Sciatic nerve (tissue), 2 donors: ENCODE data around the gene ZDHHC11. TPM values are rescaled to one million over a fixed set of nuclear protein-coding genes. Genes with fewer than 3 reads are reported as not detected.
"Not testable (repeated sequence)": the region's sequence is repeated elsewhere in the genome, so short reads cannot be mapped to it uniquely, and the experiment has no call there.

ENCODE experiments used
- ATAC-seq: fragments of 200-7000 bp; cut with Tn5 transposase; one replicate; pipeline ENCODE4 v1.9.1; 2020; ENCODE audit warnings: mild to moderate bottlenecking, moderate library complexity
- DNase-seq: peaks from one replicate; pipeline ENCODE4 v3.0.0-alpha.2; 2020; ENCODE audit warnings: low spot score
- intact Hi-C: fragments of 100-400 bp; cut with DNase I; formaldehyde crosslinking; loops from one replicate; pipeline ENCODE4 v1.14.2; 2022
- total RNA-seq: library from RNA; stranded (reverse); fragmentation: NEBNext Ultra II Directional; extraction: Animal tissue kit (Norgen Biotek cat#: 25700); gene quantifications from one replicate; pipeline ENCODE4 v1.2.1, GENCODE V29; 2021
- donor health status: DM: no; HTN: no; CAD: no.
- donor health status: DM: no; HTN: no; CAD: no.

Gene ZDHHC11
- total RNA-seq, 1 donor from 2014 or later, result 4.9 TPM

- DNase-seq, result peak; percentile 49
- intact Hi-C loops, result no loop called here
- ATAC-seq, result peak; percentile 36
Measured at GRCh38 chr5:849651-850301, 1.0 kb downstream of the ZDHHC11 start.

- DNase-seq (peak; percentile 50), ATAC-seq (no peak)
- intact Hi-C loops, result no loop called here
Measured at GRCh38 chr5:848671-849111, 2.1 kb downstream of the ZDHHC11 start.

GRCh38 chr5:847736-848135, 3.0 kb downstream of the ZDHHC11 start:
- intact Hi-C loops, ATAC-seq: not testable (repeated sequence)
- DNase-seq, result peak; percentile 35

- DNase-seq, result peak; percentile 44
Measured at GRCh38 chr5:847212-847611, 3.6 kb downstream of the ZDHHC11 start.

GRCh38 chr5:846602-847091, 4.1 kb downstream of the ZDHHC11 start:
- intact Hi-C loops, ATAC-seq: not testable (repeated sequence)
- DNase-seq, result peak; percentile 62

More at GRCh38 chr5:847212-847611, 3.6 kb downstream of the ZDHHC11 start:
- intact Hi-C loops, ATAC-seq: not testable (repeated sequence)

- ATAC-seq, intact Hi-C loops: not testable (repeated sequence)
- DNase-seq, result peak; percentile 32
Measured at GRCh38 chr5:845676-846601, 4.8 kb downstream of the ZDHHC11 start.

- peak; percentile 57 for DNase-seq
- ATAC-seq, intact Hi-C loops: not testable (repeated sequence)
Measured at GRCh38 chr5:845031-845675, 5.6 kb downstream of the ZDHHC11 start.

- not testable (repeated sequence) for ATAC-seq
- peak; percentile 58 for DNase-seq
- intact Hi-C loops, result loop anchor here (5.0 kb wide), 1 partner anchor 87 kb away; no protein-coding TSS in a partner anchor
Measured at GRCh38 chr5:844426-844825, 6.4 kb downstream of the ZDHHC11 start.

- DNase-seq, result peak; percentile 55
Measured at GRCh38 chr5:843926-844325, 6.9 kb downstream of the ZDHHC11 start.

GRCh38 chr5:843371-843770, 7.4 kb downstream of the ZDHHC11 start:
- intact Hi-C loops, result loop anchor here (5.0 kb wide), 1 partner anchor 86 kb away; no protein-coding TSS in a partner anchor
- DNase-seq, result peak; percentile 50
- not testable (repeated sequence) for ATAC-seq

More at GRCh38 chr5:843926-844325, 6.9 kb downstream of the ZDHHC11 start:
- not testable (repeated sequence) for ATAC-seq
- intact Hi-C loops, result loop anchor here (5.0 kb wide), 1 partner anchor 87 kb away; no protein-coding TSS in a partner anchor

- not testable (repeated sequence) for ATAC-seq
- intact Hi-C loops, result loop anchor here (5.0 kb wide), 1 partner anchor 85 kb away; no protein-coding TSS in a partner anchor
- peak; percentile 53 for DNase-seq
Measured at GRCh38 chr5:842402-843221, 8.2 kb downstream of the ZDHHC11 start.

GRCh38 chr5:841531-842401, 9.0 kb downstream of the ZDHHC11 start:
- DNase-seq, result peak; percentile 51
- not testable (repeated sequence) for ATAC-seq
- intact Hi-C loops, result loop anchor here (5.0 kb wide), 1 partner anchor 84 kb away; no protein-coding TSS in a partner anchor

GRCh38 chr5:840974-841435, 9.8 kb downstream of the ZDHHC11 start:
- ATAC-seq, result not testable (repeated sequence)
- intact Hi-C loops, result loop anchor here (5.0 kb wide), 1 partner anchor 84 kb away; no protein-coding TSS in a partner anchor
- DNase-seq, result peak; percentile 49

- intact Hi-C loops, result loop anchor here (5.0 kb wide), 1 partner anchor 83 kb away; no protein-coding TSS in a partner anchor
- DNase-seq, result peak; percentile 60
- ATAC-seq, result not testable (repeated sequence)
Measured at GRCh38 chr5:840118-840973, 10.4 kb downstream of the ZDHHC11 start.

- ATAC-seq, intact Hi-C loops: not testable (repeated sequence)
- peak; percentile 57 for DNase-seq
Measured at GRCh38 chr5:838431-838851, 12.3 kb downstream of the ZDHHC11 start.
